ENCODE data around the gene ZSCAN23.

DNA sequence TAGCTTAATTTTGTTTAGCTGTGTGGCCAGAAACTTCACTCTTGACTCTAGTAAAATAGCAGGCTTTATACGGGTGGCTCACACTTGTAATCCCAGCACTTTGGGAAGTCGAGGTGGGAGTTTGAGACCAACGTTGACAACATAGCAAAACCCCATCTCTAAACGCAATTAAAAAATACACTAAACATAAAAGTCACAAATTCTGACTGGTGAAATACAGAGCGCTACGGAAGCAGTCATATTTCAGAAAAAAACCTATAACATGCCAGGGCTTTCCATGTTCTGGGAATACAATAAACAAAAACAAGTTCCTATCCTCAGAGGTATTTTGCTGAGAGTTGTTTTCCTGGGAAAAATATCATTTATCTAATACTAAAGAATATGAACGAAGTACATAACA, 24.8 kb upstream of the ZSCAN23 start:
- no peak for TF ChIP-seq CTCF (IDR thresholded peaks at IDR 0.05; ENCODE audit: insufficient read depth, low read length)
- TF ChIP-seq POLR2AphosphoS5 (IDR thresholded peaks at IDR 0.05; ENCODE audit: low read depth), result no peak
- TF ChIP-seq, protein P1, sequence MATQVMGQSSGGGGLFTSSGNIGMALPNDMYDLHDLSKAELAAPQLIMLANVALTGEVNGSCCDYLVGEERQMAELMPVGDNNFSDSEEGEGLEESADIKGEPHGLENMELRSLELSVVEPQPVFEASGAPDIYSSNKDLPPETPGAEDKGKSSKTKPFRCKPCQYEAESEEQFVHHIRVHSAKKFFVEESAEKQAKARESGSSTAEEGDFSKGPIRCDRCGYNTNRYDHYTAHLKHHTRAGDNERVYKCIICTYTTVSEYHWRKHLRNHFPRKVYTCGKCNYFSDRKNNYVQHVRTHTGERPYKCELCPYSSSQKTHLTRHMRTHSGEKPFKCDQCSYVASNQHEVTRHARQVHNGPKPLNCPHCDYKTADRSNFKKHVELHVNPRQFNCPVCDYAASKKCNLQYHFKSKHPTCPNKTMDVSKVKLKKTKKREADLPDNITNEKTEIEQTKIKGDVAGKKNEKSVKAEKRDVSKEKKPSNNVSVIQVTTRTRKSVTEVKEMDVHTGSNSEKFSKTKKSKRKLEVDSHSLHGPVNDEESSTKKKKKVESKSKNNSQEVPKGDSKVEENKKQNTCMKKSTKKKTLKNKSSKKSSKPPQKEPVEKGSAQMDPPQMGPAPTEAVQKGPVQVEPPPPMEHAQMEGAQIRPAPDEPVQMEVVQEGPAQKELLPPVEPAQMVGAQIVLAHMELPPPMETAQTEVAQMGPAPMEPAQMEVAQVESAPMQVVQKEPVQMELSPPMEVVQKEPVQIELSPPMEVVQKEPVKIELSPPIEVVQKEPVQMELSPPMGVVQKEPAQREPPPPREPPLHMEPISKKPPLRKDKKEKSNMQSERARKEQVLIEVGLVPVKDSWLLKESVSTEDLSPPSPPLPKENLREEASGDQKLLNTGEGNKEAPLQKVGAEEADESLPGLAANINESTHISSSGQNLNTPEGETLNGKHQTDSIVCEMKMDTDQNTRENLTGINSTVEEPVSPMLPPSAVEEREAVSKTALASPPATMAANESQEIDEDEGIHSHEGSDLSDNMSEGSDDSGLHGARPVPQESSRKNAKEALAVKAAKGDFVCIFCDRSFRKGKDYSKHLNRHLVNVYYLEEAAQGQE (IDR thresholded peaks at IDR 0.05; ENCODE audit: insufficient replicate concordance, low read depth), result no peak
- TF ChIP-seq SPI1 (IDR thresholded peaks at IDR 0.05; ENCODE audit: borderline replicate concordance, low read depth), result no peak
- no peak for TF ChIP-seq GABPA (IDR thresholded peaks at IDR 0.05; ENCODE audit: low read depth)

Data from HL-60 (cell line).